GM12873 (cell line): ENCODE measurements around the gene SOX11.

ENCODE experiments used
- CTCF ChIP-seq: IDR thresholded peaks from 2 replicates; pipeline ENCODE4 v1.5.1; 2012; ENCODE audit warnings: low read depth, mild to moderate bottlenecking, moderate library complexity, low read length, control low read depth; ENCODE audit not compliant: insufficient read depth; ENCODE audit errors: missing control alignments

SOX11 gene

DNA sequence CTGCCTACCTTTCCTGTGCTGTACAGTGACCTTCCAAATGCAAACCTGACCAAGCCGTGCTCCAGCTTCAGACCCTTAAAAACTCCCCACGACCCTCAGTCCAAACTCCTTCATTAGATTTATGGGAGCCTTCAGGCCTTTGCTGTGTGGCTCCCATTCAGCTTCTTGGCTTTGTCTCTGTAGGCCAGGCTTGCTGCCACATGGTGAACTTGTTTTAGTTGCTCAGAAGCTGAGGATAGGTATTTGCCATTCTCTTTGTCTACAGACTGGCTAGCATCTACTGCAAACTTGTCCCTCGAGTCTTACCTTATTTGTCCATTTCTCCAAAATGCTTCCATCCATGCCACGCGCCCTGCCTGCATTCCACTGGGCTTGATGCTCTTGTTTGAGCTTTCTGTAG, 49.1 kb downstream of the SOX11 start:
- no peak for TF ChIP-seq CTCF

- TF ChIP-seq CTCF: no peak
These were observed 49.9 kb downstream of the SOX11 start for GRCh38 chr2:5742126-5742525.

GRCh38 chr2:5748391-5748790, 56.2 kb downstream of the SOX11 start:
- no peak for TF ChIP-seq CTCF

DNA sequence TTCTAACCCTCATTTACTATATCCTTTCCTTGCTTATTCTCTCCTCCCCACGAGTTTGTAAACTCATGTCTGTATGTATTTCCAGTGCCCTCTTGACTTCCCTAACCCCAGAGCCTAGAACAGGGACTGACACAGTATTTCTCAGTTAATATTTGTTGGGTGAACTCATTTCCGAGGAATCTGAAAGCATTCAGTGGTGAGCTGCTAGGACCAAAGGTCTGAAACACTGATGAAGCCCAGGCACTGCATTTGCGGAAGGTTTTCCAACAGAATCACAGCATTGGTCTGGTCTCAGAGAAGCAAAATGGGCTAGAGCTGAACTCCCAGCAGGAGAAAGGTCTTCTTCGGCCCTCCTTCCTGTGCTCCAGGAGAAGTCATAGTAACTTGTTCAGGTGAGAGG, 56.8 kb downstream of the SOX11 start:
- TF ChIP-seq CTCF: no peak

- TF ChIP-seq CTCF: no peak
These were observed 57.2 kb downstream of the SOX11 start for GRCh38 chr2:5749347-5749746.
